Activated CD4-positive, alpha-beta T cell treated with anti-CD3 and anti-CD28 coated beads, Interleukin-2, amount 10 ng/mL, durations not matched to agents 7 days and 5 days (primary cell): ENCODE results near the gene THSD4. TPM values are rescaled to one million over a fixed set of nuclear protein-coding genes. Genes with fewer than 3 reads are reported as not detected.
A peak's percentile ranks its signal among the peaks of the same experiment; 100 is the strongest.
"Not testable (repeated sequence)": the region's sequence is repeated elsewhere in the genome, so short reads cannot be mapped to it uniquely, and the experiment has no call there.

Source experiments
- CTCF ChIA-PET: fragments of 350-600 bp; sonication (Branson Sonifier 250); formaldehyde crosslinking; loops from one replicate; lab custom pipeline; 2021; ENCODE audit warnings: antibody characterized with exemption; lab: Charles Lee
- POLR2A ChIA-PET: fragments of 350-600 bp; sonication (Branson Sonifier 250); formaldehyde crosslinking; loops from one replicate; lab custom pipeline; 2021; ENCODE audit warnings: antibody characterized with exemption; lab: Charles Lee
- DNase-seq: peaks from one replicate; pipeline ENCODE4 v3.0.0-alpha.2; 2020
- H3K27ac Mint-ChIP-seq: one replicate; pipeline ENCODE4 v1.8.0; 2021; ENCODE audit warnings: mild to moderate bottlenecking, moderate library complexity, mixed read lengths
- H3K27me3 Mint-ChIP-seq: one replicate; pipeline ENCODE4 v1.8.0; 2021; ENCODE audit warnings: mixed read lengths
- H3K36me3 Mint-ChIP-seq: one replicate; pipeline ENCODE4 v1.8.0; 2021; ENCODE audit warnings: low read depth, mixed read lengths
- H3K4me1 Mint-ChIP-seq: one replicate; pipeline ENCODE4 v1.8.0; 2021; ENCODE audit warnings: mixed read lengths
- H3K4me3 Mint-ChIP-seq: one replicate; pipeline ENCODE4 v1.8.0; 2021; ENCODE audit warnings: mild to moderate bottlenecking, moderate library complexity, mixed read lengths
- H3K9me3 Mint-ChIP-seq: one replicate; pipeline ENCODE4 v1.8.0; 2021; ENCODE audit warnings: mixed read lengths
- total RNA-seq, 2 experiments: library from RNA; stranded (reverse); gene quantifications; one replicate each; pipeline ENCODE4 v1.2.3, GENCODE V29; 2021

The THSD4 gene
- total RNA-seq, 2 experiments from 2014 or later, result not detected

- CTCF ChIA-PET, POLR2A ChIA-PET, H3K27me3 Mint-ChIP-seq: not testable (repeated sequence)
- Mint-ChIP-seq H3K9me3 (peaks cover 31% of the 10 kb centered on the region), H3K27ac (peak overlapping the region; percentile 90), H3K4me1 (peaks cover 25% of the 10 kb centered on the region), H3K4me3 (peak overlapping the region; percentile 15), H3K36me3 (peaks cover 25% of the 10 kb centered on the region)
- DNase-seq, result peak; percentile 50
These were observed 257.5 kb downstream of the THSD4 start for GRCh38 chr15:71372769-71373168.

DNA sequence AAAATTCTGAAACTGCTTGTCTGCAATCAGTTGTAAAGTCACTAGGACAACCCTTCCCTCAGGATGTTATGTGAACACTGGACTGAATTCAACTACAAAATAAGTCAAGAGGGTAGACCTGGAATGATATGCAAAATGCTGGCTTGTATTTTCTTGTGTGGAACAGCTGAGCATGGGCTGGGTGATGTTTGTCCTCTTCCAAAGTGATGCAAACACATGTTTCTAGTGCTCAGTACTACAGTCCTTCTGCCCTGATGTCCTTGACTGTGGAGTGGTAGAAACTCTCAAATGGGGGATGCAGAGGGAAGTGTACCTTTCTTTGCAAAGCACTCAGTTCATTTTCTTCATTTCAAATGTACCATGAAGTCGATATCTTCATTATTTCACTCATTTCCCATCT lies 258.6 kb downstream of the THSD4 start:
- CTCF ChIA-PET, result no interaction called here
- H3K36me3 Mint-ChIP-seq, result peaks cover 25% of the 10 kb centered on the region
- H3K4me1 Mint-ChIP-seq, result peaks cover 25% of the 10 kb centered on the region
- peaks cover 2% of the 10 kb centered on the region for H3K27me3 Mint-ChIP-seq
- peaks cover 31% of the 10 kb centered on the region for H3K9me3 Mint-ChIP-seq
- H3K27ac Mint-ChIP-seq, result peak overlapping the region; percentile 90
- no peak for DNase-seq
- H3K4me3 Mint-ChIP-seq, result no peak overlapping the region
- POLR2A ChIA-PET, result no interaction called here

- DNase-seq, result no peak
- H3K4me1 Mint-ChIP-seq, result peaks cover 25% of the 10 kb centered on the region
- H3K4me3 Mint-ChIP-seq, result no peak overlapping the region
- ChIA-PET POLR2A (no interaction called here), CTCF (no interaction called here)
- H3K36me3 Mint-ChIP-seq, result peaks cover 25% of the 10 kb centered on the region
- peaks cover 31% of the 10 kb centered on the region for H3K9me3 Mint-ChIP-seq
- peaks cover 1% of the 10 kb centered on the region for H3K27me3 Mint-ChIP-seq
- H3K27ac Mint-ChIP-seq, result no peak overlapping the region
These were observed 259.5 kb downstream of the THSD4 start for GRCh38 chr15:71374607-71375352.

GRCh38 chr15:71375934-71376333 lies 260.7 kb downstream of the THSD4 start:
- H3K36me3 Mint-ChIP-seq, result peaks cover 25% of the 10 kb centered on the region
- ChIA-PET CTCF (no interaction called here), POLR2A (no interaction called here)
- H3K4me1 Mint-ChIP-seq, result peaks cover 25% of the 10 kb centered on the region
- H3K4me3 Mint-ChIP-seq, result no peak overlapping the region
- no peaks in the 10 kb centered on the region for H3K27me3 Mint-ChIP-seq
- H3K27ac Mint-ChIP-seq, result no peak overlapping the region
- peaks cover 22% of the 10 kb centered on the region for H3K9me3 Mint-ChIP-seq
- no peak for DNase-seq

DNA sequence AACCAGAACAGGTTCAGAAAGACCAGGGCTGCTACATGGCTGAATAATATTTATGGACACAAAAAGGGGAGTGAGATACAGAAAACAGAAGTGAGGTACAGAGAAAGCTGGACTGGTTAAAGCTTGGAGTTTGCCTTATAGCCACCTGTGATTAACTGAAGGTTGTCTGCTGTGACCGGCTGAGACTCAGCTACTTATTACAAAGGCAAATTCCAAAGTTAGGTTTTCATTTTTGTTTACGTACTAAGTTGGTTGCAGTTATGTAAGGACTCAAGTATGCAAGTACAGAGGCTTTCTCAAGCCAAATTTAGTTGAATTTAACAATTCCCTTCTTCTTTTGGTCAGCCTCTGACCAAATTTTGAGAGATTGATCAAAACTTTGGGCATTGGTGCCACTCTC lies 264.6 kb downstream of the THSD4 start:
- Mint-ChIP-seq H3K4me3 (no peak overlapping the region), H3K27ac (no peak overlapping the region), H3K36me3 (no peaks in the 10 kb centered on the region), H3K9me3 (peaks cover 5% of the 10 kb centered on the region), H3K4me1 (peaks cover 3% of the 10 kb centered on the region), H3K27me3 (peaks cover 5% of the 10 kb centered on the region)
- ChIA-PET CTCF (interaction anchor here (0.6 kb wide), 1 partner anchor 424 kb away, joined by 3 read pairs; no protein-coding TSS in a partner anchor), POLR2A (no interaction called here)
- DNase-seq, result no peak

GRCh38 chr15:71380345-71380744 lies 265.1 kb downstream of the THSD4 start:
- H3K9me3 Mint-ChIP-seq, result peaks cover 5% of the 10 kb centered on the region
- POLR2A ChIA-PET, result no interaction called here
- H3K36me3 Mint-ChIP-seq, result no peaks in the 10 kb centered on the region
- no peak overlapping the region for H3K27ac Mint-ChIP-seq
- CTCF ChIA-PET, result no interaction called here
- H3K4me1 Mint-ChIP-seq, result peaks cover 1% of the 10 kb centered on the region
- H3K27me3 Mint-ChIP-seq, result peaks cover 6% of the 10 kb centered on the region
- no peak overlapping the region for H3K4me3 Mint-ChIP-seq
- DNase-seq, result no peak

DNA sequence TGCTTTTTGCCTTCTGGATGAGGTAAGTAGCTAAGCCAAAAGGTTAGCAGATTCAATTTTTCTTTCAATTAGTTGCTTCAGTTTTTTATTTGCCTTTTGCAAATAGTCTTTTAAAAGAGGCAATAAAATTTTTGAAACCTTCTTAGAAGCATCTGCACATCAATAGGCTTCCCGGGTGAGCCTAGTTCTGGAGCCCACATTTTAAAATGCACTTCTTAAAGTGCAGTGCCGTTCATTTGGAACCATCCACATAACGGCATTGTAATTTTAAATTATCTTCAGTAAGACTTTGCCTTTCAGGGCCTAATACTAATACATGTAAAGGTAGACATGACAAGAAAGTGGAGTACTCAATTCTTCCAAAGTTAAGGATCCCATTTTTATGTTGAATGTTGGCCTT lies 269.2 kb downstream of the THSD4 start:
- Mint-ChIP-seq H3K4me1 (no peaks in the 10 kb centered on the region), H3K27ac (no peak overlapping the region), H3K9me3 (peaks cover 5% of the 10 kb centered on the region), H3K27me3 (peaks cover 34% of the 10 kb centered on the region), H3K4me3 (no peak overlapping the region), H3K36me3 (no peaks in the 10 kb centered on the region)
- POLR2A ChIA-PET, result no interaction called here
- no peak for DNase-seq
- CTCF ChIA-PET, result interaction anchor here (0.6 kb wide), 1 partner anchor 627 kb away, joined by 3 read pairs; no protein-coding TSS in a partner anchor

DNA sequence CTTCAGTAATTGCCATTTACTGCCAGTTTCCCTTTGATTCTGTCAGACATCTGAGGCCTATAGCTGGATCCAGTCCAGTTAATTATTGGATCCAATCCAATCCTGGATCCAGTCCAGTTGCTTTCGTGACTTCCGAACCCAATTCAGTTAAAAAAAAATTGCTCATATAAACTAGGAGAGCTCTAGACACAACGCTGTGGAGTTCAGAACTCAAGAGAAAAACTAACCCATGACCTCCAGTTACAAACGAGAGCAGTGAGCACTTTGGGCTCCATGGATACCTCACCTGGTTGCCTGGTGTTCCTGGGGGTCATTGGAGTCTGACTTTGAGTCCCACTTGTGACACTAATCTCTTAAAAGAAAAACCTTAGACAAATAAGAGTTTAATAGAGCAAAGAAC lies 269.8 kb downstream of the THSD4 start:
- H3K27me3 Mint-ChIP-seq, result peaks cover 34% of the 10 kb centered on the region
- POLR2A ChIA-PET, result no interaction called here
- CTCF ChIA-PET, result interaction anchor here (0.6 kb wide), 1 partner anchor 626 kb away, joined by 3 read pairs; no protein-coding TSS in a partner anchor
- no peaks in the 10 kb centered on the region for H3K36me3 Mint-ChIP-seq
- no peak for DNase-seq
- H3K9me3 Mint-ChIP-seq, result peaks cover 5% of the 10 kb centered on the region
- no peak overlapping the region for H3K4me3 Mint-ChIP-seq
- H3K27ac Mint-ChIP-seq, result no peak overlapping the region
- H3K4me1 Mint-ChIP-seq, result no peaks in the 10 kb centered on the region

DNA sequence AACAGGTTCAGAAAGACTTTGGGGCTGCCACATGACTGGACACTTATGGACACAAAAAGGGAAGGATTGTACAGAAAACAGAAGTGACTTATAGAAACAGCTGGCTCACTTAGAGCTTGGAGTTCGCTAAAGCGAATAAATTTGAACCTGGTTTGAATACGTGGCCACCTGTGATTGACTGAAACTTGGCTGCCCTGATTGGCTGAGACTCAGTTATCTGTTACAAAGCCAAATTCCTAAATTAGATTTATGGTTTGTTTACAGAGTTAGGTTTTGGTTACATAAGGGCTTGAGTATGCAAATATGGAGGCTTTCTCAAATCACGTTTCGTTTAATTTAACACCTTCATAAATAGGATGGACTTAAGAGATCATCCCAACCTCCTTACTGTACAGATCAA lies 270.2 kb downstream of the THSD4 start:
- ChIA-PET POLR2A (no interaction called here), CTCF (no interaction called here)
- Mint-ChIP-seq H3K27me3 (peaks cover 34% of the 10 kb centered on the region), H3K27ac (no peak overlapping the region), H3K4me1 (no peaks in the 10 kb centered on the region), H3K36me3 (no peaks in the 10 kb centered on the region), H3K9me3 (peaks cover 5% of the 10 kb centered on the region), H3K4me3 (no peak overlapping the region)
- no peak for DNase-seq

DNA sequence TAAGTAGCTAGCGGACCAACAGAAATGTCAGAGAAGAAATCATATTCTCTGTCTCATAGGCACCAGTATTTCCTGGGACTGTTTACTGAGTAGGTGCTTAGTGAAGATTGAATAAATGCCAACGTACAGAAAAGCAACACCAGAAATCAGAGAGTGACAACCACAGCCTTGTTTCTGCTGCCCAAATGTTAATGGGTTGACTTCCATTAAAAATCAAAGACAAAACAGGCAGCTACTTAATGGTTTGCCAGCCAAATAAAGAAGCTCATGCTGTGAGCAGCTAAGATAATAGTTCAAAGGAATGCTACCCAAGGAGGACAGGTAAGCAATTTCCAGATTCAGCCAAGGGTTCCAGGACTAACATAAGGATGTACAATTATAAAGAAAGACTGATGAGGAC lies 270.7 kb downstream of the THSD4 start:
- no peaks in the 10 kb centered on the region for H3K4me1 Mint-ChIP-seq
- no peaks in the 10 kb centered on the region for H3K36me3 Mint-ChIP-seq
- ChIA-PET CTCF (no interaction called here), POLR2A (no interaction called here)
- peaks cover 34% of the 10 kb centered on the region for H3K27me3 Mint-ChIP-seq
- no peak for DNase-seq
- H3K4me3 Mint-ChIP-seq, result no peak overlapping the region
- no peak overlapping the region for H3K27ac Mint-ChIP-seq
- H3K9me3 Mint-ChIP-seq, result peaks cover 5% of the 10 kb centered on the region

DNA sequence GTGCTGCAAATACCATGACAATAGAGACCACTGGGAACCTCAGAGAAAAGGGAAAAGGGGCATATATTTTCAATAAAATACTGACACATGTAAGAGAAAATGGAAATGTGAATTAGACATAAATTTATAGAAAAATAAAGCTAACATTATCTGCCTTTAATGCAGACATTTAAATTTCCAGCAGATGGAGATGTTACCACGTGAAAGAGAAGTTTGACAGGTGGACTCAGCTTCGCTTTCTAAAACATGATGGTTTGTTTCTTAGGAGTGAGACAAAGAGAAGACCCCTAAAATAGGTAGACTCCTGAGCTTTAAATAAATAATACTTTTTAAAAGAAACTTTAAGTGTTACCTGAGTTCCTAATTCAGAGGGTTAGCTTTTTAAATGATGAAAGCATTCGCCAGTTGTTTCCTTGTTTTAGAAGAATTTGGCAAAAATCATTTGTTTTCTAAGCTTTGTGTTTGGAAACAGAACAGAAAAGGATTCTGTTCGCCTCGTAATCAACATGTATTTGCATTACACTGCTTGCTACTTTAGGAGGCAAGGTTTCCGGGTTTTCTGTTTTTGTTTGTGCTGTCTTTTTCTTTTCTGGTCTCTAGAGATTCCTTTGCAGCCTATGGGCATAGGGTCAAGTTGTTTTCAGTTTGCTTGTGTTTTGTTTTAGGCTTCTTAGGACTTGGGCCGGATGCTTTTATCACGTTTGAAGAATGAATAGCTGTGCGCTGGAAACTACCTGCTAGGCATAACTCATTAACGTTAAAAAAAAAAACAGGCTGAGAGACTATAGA lies 271.4 kb downstream of the THSD4 start:
- ChIA-PET CTCF (interaction anchor here (0.6 kb wide), 1 partner anchor 904 kb away, joined by 3 read pairs; no protein-coding TSS in a partner anchor), POLR2A (no interaction called here)
- Mint-ChIP-seq H3K4me1 (no peaks in the 10 kb centered on the region), H3K36me3 (no peaks in the 10 kb centered on the region), H3K4me3 (no peak overlapping the region), H3K27ac (no peak overlapping the region), H3K9me3 (peaks cover 5% of the 10 kb centered on the region), H3K27me3 (peaks cover 34% of the 10 kb centered on the region)
- no peak for DNase-seq

GRCh38 chr15:71387810-71388209 lies 272.5 kb downstream of the THSD4 start:
- CTCF ChIA-PET, result no interaction called here
- Mint-ChIP-seq H3K27me3 (peaks cover 33% of the 10 kb centered on the region), H3K27ac (no peak overlapping the region), H3K4me1 (no peaks in the 10 kb centered on the region), H3K9me3 (peaks cover 5% of the 10 kb centered on the region), H3K4me3 (no peak overlapping the region), H3K36me3 (no peaks in the 10 kb centered on the region)
- POLR2A ChIA-PET, result interaction anchor here (0.5 to 0.6 kb wide), 2 partner anchors 51 to 1885 kb away, joined by 3 to 6 read pairs; no protein-coding TSS in a partner anchor
- no peak for DNase-seq

DNA sequence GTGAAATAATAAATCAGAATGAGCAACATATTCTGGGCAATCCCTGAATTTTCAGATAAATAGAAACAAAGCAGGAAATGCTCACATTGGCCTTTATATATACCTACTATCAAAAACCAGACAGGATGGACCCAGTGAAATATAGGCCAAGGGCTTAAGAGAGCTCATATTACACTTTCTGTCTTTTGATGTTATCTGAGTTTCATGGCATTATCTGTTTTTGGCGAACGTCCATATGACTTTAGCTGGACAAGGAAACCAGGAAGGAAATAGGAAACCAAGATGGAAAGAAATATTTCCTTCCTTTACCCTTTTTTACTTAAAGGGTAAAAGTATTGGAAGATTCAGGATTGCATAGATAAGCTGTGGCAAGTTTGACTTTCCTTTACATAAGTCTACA lies 274.8 kb downstream of the THSD4 start:
- Mint-ChIP-seq H3K9me3 (peaks cover 5% of the 10 kb centered on the region), H3K36me3 (no peaks in the 10 kb centered on the region), H3K4me3 (no peak overlapping the region), H3K4me1 (no peaks in the 10 kb centered on the region), H3K27me3 (peaks cover 29% of the 10 kb centered on the region), H3K27ac (no peak overlapping the region)
- no peak for DNase-seq
- POLR2A ChIA-PET, result no interaction called here
- CTCF ChIA-PET, result no interaction called here
